HepG2 (cell line): ENCODE measurements around the gene DAB1. TPM values are rescaled to one million over a fixed set of nuclear protein-coding genes. Genes with fewer than 3 reads are reported as not detected.

Source experiments
- ATAC-seq: fragments of 200-7000 bp; cut with Tn5 transposase; 3 replicates; pipeline ENCODE4 v1.9.1; 2020; ENCODE audit warnings: mild to moderate bottlenecking, moderate library complexity
- BruUV-seq: library from RNA; stranded (reverse); fragments of 400-500 nt; replicated peaks from 2 replicates; lab custom pipeline; 2021; lab: Mats Ljungman, UMichigan
- CTCF ChIA-PET: fragments of 300-600 bp; formaldehyde crosslinking; extraction: SDS; loops from one replicate; lab custom pipeline; 2021; ENCODE audit warnings: low total read pairs, inconsistent platforms, low intra/inter-chr PET ratio; lab: Yijun Ruan, JAX
- POLR2A ChIA-PET: fragments of 350-600 bp; sonication (Branson Sonifier 250); formaldehyde crosslinking; loops from one replicate; lab custom pipeline; 2020; ENCODE audit warnings: antibody characterized with exemption, inconsistent platforms; lab: Yijun Ruan, JAX
- DNase-seq: peaks from one replicate; pipeline ENCODE4 v3.0.0-alpha.2; 2015; ENCODE audit warnings: low spot score
- FAIRE-seq: peaks from 3 replicates; lab custom pipeline; 2011; peaks lifted over from hg19 to GRCh38; lab: Jason Lieb, UNC
- H2AFZ ChIP-seq: one replicate; pipeline ENCODE4 v1.6.1; 2011; ENCODE audit warnings: low read length, inconsistent platforms
- H3K27ac ChIP-seq: fragments of 300-600 bp; 3 replicates; pipeline ENCODE4 v1.8.0; 2011; ENCODE audit warnings: mixed run types, mild to moderate bottlenecking, mixed read lengths, low read length, inconsistent platforms; ENCODE audit not compliant: insufficient read depth; ENCODE audit errors: extremely low read length
- H3K27me3 ChIP-seq, 2 experiments: fragments of 200-600 bp in 1 of 2; 2 replicates in 1 of 2; 3 replicates in 1 of 2; pipeline versions ENCODE4 v1.6.0 to v1.8.0; 2011; ENCODE audit warnings: low read length in 2 of 2, mild to moderate bottlenecking in 2 of 2, moderate library complexity in 2 of 2, inconsistent platforms in 1 of 2; ENCODE audit not compliant: insufficient read depth in 2 of 2, control insufficient read depth in 1 of 2
- H3K36me3 ChIP-seq, 2 experiments: fragments of 200-600 bp in 1 of 2; replicated peaks in 1 of 2; 2 replicates in 1 of 2; 3 replicates in 1 of 2; pipeline versions ENCODE4 v1.5.1 to v1.8.0; 2011; ENCODE audit warnings: low read length in 2 of 2, inconsistent platforms in 1 of 2; ENCODE audit not compliant: insufficient read depth in 2 of 2, control insufficient read depth in 1 of 2
- H3K4me1 ChIP-seq: 2 replicates; pipeline ENCODE4 v1.5.1; 2012; ENCODE audit warnings: low read length, inconsistent platforms; ENCODE audit not compliant: insufficient read depth
- H3K4me2 ChIP-seq: 2 replicates; pipeline ENCODE4 v1.6.0; 2011; ENCODE audit warnings: low read depth, low read length, inconsistent platforms
- H3K4me3 ChIP-seq, 3 experiments: fragments of 200-600 bp in 1 of 3; sonication (generic), shearing (Covaris generic) in 1 of 3; replicated peaks in 1 of 3; 2 replicates each; pipeline ENCODE4 v1.5.1; 2011 to 2016; ENCODE audit warnings: low read length in 3 of 3, inconsistent platforms in 2 of 3, low read depth in 2 of 3, mild to moderate bottlenecking in 2 of 3, control low read depth in 1 of 3, mixed read lengths in 1 of 3; ENCODE audit not compliant: insufficient read depth in 1 of 3
- H3K79me2 ChIP-seq: one replicate; pipeline ENCODE4 v1.6.1; 2011; ENCODE audit warnings: low read length, inconsistent platforms; ENCODE audit not compliant: insufficient read depth
- H3K9ac ChIP-seq: 2 replicates; pipeline ENCODE4 v1.6.0; 2011; ENCODE audit warnings: mild to moderate bottlenecking, low read depth, low read length, inconsistent platforms; ENCODE audit not compliant: insufficient read depth
- H3K9me3 ChIP-seq: 2 replicates; pipeline ENCODE4 v1.5.1; 2012; ENCODE audit warnings: mild to moderate bottlenecking, low read length
- H4K20me1 ChIP-seq: 2 replicates; pipeline ENCODE4 v1.6.0; 2011; ENCODE audit warnings: inconsistent platforms, mild to moderate bottlenecking, low read length, moderate library complexity; ENCODE audit not compliant: insufficient read depth
- CREB1 ChIP-seq, 2 experiments: fragments of 450-650 bp in 1 of 2; IDR thresholded peaks; 2 replicates each; pipeline ENCODE4 v1.6.1; 2016 to 2017; ENCODE audit warnings: control low read depth in 1 of 2, mild to moderate bottlenecking in 1 of 2, missing compliant biosample characterization in 1 of 2, missing genetic modification characterization in 1 of 2
- WGBS: methylation state at CpG from one replicate; pipeline ENCODE4 v1.1.6; 2017; ENCODE audit warnings: low lambda C conversion rate; 5-methylcytosine and 5-hydroxymethylcytosine counted together
- in situ Hi-C: cut with HindIII; loops from 2 replicates; pipeline ENCODE4 v1.10.0; 2017; ENCODE audit warnings: low pct_unique_long_range_greater_than_20kb; ENCODE audit not compliant: extremely low pct_ligation_motif_present
- intact Hi-C: fragments of 100-400 bp; cut with micrococcal nuclease; formaldehyde crosslinking; loops from one replicate; pipeline ENCODE4 v1.10.0; 2022; ENCODE audit not compliant: unreplicated experiment
- polyA plus RNA-seq, 8 experiments: library from polyadenylated mRNA; depleted of rRNA in 3 of 8; stranded (reverse) in 7 of 8; unstranded in 1 of 8; fragments of >200 nt; fragmentation: Illumina TruSeq in 4 of 8; extraction: Trizol in 4 of 8; gene quantifications; 2 replicates each; pipeline versions ENCODE4 v1.2.1 to v1.2.3, GENCODE V29; 2011 to 2016; ENCODE audit warnings: low read depth in 4 of 8, missing spikeins in 1 of 8, mixed read lengths in 1 of 8; ENCODE audit not compliant: insufficient read depth in 1 of 8
- total RNA-seq, 5 experiments: library from RNA; depleted of rRNA; stranded (reverse); fragments of >200 nt; fragmentation: Illumina TruSeq; extraction: Trizol; gene quantifications; 2 replicates each; pipeline ENCODE4 v1.2.3, GENCODE V29; 2016; ENCODE audit warnings: low read depth in 1 of 5
- TF ChIP-seq, protein P1 (sequence below): sonication (generic); formaldehyde crosslinking; IDR thresholded peaks from 2 replicates; pipeline ENCODE4 v1.8.0; 2023; ENCODE audit warnings: mild to moderate bottlenecking, missing genetic modification reagents
- TF ChIP-seq, protein P2 (sequence below): sonication (generic); formaldehyde crosslinking; IDR thresholded peaks from 2 replicates; pipeline ENCODE4 v1.5.1; 2020; ENCODE audit warnings: mild to moderate bottlenecking, missing genetic modification reagents, moderate library complexity

The DAB1 gene
- total and polyA plus RNA-seq, 2 of the 13 experiments (the other 11 are each of a cell fraction or from before 2014, with no cell fraction given): 0.04 to 0.13 TPM

DNA sequence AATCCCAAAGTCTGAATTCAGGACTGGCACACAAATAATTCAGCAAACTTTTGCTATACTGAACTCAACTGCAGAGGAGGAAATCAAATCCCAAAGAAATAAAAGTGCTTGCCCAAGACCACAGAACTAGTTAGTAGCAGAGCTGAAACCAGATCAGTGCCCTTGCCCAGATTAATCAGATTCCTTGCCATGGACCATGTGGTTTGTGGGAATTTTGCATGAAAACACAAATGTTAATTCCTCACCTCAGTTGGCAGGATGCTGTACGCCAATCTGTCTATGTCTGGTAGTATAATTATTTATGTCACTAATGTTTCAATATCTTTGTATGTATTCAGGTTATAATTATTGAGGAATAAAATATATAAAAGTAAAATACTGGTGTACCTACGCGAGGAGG lies 173.8 kb downstream of the DAB1 start:
- POLR2A ChIA-PET: no interaction called here
- no peaks in the 10 kb centered on the region for H4K20me1 ChIP-seq
- no peak overlapping the region for H3K9ac ChIP-seq
- no peaks in the 10 kb centered on the region for H3K4me1 ChIP-seq
- H3K4me3 ChIP-seq: no peak overlapping the region
- no peak overlapping the region for H2AFZ ChIP-seq
- no peak overlapping the region for H3K4me2 ChIP-seq
- intact Hi-C loops: no loop called here
- BruUV-seq: no TSS peak
- H3K27ac ChIP-seq: no peak overlapping the region
- H3K27me3 ChIP-seq: no peaks in the 10 kb centered on the region
- H3K79me2 ChIP-seq: no peaks in the 10 kb centered on the region
- TF ChIP-seq, protein P1, sequence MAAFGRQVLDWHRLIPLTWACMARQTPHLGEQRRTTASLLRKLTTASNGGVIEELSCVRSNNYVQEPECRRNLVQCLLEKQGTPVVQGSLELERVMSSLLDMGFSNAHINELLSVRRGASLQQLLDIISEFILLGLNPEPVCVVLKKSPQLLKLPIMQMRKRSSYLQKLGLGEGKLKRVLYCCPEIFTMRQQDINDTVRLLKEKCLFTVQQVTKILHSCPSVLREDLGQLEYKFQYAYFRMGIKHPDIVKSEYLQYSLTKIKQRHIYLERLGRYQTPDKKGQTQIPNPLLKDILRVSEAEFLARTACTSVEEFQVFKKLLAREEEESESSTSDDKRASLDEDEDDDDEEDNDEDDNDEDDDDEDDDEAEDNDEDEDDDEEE (CRISPR knock-in tag): no peak
- TF ChIP-seq CREB1 (IDR thresholded peaks at IDR 0.05) (no peak), CREB1 (CRISPR knock-in tag; IDR thresholded peaks at IDR 0.05) (no peak)
- TF ChIP-seq, protein P2, sequence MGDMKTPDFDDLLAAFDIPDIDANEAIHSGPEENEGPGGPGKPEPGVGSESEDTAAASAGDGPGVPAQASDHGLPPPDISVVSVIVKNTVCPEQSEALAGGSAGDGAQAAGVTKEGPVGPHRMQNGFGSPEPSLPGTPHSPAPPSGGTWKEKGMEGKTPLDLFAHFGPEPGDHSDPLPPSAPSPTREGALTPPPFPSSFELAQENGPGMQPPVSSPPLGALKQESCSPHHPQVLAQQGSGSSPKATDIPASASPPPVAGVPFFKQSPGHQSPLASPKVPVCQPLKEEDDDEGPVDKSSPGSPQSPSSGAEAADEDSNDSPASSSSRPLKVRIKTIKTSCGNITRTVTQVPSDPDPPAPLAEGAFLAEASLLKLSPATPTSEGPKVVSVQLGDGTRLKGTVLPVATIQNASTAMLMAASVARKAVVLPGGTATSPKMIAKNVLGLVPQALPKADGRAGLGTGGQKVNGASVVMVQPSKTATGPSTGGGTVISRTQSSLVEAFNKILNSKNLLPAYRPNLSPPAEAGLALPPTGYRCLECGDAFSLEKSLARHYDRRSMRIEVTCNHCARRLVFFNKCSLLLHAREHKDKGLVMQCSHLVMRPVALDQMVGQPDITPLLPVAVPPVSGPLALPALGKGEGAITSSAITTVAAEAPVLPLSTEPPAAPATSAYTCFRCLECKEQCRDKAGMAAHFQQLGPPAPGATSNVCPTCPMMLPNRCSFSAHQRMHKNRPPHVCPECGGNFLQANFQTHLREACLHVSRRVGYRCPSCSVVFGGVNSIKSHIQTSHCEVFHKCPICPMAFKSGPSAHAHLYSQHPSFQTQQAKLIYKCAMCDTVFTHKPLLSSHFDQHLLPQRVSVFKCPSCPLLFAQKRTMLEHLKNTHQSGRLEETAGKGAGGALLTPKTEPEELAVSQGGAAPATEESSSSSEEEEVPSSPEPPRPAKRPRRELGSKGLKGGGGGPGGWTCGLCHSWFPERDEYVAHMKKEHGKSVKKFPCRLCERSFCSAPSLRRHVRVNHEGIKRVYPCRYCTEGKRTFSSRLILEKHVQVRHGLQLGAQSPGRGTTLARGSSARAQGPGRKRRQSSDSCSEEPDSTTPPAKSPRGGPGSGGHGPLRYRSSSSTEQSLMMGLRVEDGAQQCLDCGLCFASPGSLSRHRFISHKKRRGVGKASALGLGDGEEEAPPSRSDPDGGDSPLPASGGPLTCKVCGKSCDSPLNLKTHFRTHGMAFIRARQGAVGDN (CRISPR knock-in tag): no peak
- 85% methylated on average over 3 of the region's 3 CpGs for WGBS
- ATAC-seq (no peak), DNase-seq (no peak), FAIRE-seq (no peak)
- H3K36me3 ChIP-seq: no peaks in the 10 kb centered on the region
- H3K9me3 ChIP-seq: peaks cover 8% of the 10 kb centered on the region; the same call in 1 of the 2 replicates
- CTCF ChIA-PET: no interaction called here
- in situ Hi-C loops: no loop called here
